NOMO-1 treated with DMSO at 0.1 percent for 48 hours (cell line): ENCODE data around the gene CSF2.

ENCODE experiments used
- DNase-seq: peaks from one replicate; lab custom pipeline; 2025; ENCODE audit not compliant: unreplicated experiment; lab: John Stamatoyannopoulos, UW

Gene CSF2

DNA sequence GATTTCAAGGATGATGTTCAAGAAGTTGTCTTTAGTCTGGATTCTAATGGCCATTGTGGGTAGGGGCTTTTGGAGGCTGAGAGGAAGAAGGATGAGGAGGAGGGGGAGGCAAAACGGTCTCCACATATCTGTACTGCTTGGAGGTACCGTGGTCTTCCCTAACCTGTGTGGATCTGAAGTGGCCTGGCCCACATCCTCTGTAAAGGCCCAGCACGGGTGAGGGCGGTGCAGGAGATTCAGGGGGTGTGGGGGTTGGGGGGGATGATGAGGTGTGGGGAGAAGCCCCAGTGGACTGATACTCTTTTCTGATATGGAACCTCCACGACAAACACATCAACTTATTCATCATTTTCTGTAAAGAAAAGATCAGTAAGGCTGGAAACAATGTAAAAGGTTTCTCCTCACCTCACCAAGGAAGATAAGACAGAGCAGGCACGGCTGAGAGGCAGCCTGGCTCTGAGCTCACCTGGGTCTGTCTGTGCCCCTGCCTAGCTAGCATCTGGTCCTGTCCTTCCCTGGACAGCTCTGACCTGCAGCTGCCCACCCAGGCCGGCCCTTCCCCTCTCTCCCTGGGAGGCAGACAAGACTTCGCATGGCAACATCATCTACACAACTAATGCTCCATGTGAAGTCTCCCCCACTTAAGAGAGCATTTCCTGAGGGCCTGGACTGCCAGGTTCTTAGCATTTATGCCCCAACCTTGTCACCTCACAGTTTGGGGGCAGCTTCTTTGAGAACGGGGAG lies 18.7 kb upstream of the CSF2 start:
- no peak for DNase-seq

GRCh38 chr5:132055441-132055807 lies 18.2 kb upstream of the CSF2 start:
- no peak for DNase-seq

DNA sequence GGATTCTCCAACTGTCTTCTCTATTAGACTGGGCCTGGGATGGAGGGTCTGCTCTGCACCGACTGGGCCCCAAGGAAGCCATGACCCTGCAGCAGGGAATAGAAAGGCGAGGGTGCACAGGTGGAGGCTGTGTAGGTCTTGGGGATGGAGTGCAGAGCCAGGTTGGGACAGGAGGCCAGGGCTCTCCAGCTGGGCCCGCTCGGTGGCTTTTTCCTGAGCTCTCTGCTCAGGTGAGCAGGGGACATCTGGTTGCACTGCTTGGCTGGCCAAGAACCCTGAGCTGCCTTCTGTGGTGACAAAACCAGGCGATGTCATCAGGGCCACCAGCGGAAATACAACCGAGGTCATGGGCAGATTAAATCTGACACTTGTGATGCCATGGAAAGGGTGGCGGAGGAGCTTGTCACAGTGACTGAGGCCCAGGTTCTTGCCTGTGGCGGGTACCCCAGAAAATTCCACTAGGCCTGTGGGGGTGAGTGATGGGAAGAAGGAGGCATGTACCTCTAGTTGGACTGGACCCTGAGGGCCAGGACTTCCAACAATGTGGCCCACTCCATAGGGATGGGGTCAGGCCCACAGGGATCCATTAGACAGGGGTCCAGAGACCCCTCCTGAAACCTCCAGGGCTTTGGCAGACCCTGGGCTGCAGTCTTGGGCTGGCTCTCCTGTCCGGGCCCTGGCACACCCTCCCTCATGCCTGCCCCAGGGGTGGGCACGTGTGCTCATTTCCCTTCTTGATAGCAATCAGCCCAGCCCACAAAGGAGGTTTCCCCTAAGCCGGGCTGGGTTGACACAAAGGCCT lies 17.6 kb upstream of the CSF2 start:
- DNase-seq: no peak

DNA sequence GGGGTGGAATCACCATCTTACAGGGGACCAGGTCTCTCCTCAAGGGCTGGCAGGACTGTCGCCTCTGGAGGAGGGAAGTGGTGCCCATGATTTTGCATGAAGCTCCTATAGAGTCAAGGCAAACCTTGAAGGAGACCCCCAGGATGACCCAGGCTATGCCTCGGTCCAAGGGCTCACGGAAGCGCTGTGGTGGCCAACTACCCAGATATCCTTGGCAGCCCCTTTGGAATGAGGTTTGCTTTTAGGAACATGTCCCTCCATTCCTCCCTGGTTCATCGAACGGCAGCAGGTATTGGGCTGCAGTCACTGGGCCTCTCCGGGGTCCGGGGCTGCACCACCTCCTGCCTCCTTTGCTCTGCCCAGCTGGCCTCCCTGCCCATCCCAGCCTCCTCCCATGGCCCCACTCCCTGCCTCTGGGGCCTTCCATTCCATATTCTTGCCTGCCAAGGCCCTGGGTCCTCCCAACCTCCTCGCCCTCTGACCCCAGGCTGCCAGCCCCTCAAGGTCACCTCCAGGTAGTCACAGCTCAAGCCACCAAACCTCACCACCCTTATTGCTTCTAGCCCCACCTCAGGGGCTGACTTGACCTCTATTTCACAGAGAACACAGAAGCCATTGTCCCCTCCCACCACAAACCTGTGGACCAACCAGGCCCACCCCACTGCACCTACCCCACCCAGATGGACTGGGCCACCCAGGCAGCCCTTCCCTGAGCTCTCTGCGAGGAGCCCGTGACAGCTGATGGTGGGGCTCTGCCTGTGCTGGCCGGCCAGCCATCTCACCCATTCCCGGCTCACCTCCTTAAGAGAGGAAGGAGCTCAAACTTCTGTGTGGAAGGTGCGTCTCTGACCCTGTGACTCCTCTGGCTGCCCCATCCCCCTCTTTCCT lies 16.7 kb upstream of the CSF2 start:
- no peak for DNase-seq

GRCh38 chr5:132057498-132058255 lies 15.9 kb upstream of the CSF2 start:
- DNase-seq: no peak

- no peak for DNase-seq
Observed at GRCh38 chr5:132058646-132059042, 14.9 kb upstream of the CSF2 start.

GRCh38 chr5:132059043-132059695 lies 14.4 kb upstream of the CSF2 start:
- DNase-seq: no peak

GRCh38 chr5:132059696-132060500 lies 13.7 kb upstream of the CSF2 start:
- no peak for DNase-seq

DNA sequence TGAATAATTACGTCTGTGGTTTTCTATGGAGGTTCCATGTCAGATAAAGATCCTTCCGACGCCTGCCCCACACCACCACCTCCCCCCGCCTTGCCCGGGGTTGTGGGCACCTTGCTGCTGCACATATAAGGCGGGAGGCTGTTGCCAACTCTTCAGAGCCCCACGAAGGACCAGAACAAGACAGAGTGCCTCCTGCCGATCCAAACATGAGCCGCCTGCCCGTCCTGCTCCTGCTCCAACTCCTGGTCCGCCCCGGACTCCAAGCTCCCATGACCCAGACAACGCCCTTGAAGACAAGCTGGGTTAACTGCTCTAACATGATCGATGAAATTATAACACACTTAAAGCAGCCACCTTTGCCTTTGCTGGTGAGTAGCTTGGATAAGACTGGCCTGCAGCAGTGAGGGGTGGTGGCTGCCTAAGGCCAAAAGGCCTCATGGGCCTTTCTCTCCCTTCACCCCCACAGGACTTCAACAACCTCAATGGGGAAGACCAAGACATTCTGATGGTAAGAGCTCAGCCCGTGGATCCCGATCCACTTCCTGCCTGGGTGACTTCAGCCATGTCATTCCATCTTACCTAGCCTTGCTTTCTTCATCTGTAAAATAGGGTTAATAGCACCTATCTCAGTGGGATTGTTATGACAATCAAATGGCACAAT lies 13.0 kb upstream of the CSF2 start, which contains the start of gene IL3:
IL3 (plus strand) TSS at position 155 of the 661 bp plus-strand sequence; CDS start at position 207, 52 bp downstream.
- no peak for DNase-seq

DNA sequence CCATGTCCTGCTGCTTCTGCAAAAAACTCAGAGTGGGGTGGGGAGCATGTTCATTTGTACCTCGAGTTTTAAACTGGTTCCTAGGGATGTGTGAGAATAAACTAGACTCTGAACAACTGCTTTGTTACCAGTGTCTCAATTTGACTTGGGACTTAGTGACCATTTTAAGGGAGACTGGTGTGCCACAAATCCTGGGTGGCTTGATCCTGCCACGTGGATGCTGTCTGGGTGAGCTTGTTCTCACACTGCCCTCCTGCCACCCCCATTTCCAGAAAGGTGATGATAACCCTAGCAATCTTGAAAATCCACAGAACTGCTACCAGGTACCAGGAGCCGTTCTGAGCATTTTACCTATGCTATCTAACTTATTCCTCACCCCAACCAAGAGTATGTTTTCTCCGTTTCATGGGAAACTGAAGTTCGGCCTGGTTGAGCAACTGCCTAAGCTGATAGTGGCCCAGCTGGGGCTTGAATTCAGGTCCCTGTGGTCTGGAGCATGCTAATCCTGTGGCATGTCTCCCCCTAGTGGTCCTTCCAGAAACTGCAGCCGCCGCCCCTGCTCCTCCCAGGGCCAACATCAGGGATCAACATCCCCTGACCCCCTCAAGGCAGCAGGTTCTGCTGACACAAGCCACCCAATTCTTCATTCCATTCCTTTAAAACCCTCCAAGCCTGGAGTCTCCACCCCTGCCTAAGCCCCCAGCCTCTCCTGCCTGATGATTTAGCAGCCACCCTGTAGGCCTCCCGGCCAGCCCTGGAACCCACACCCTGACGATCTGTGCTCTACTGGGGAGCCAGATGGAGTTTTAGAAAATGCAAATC lies 10.3 kb upstream of the CSF2 start:
- peak; percentile 61 for DNase-seq

DNA sequence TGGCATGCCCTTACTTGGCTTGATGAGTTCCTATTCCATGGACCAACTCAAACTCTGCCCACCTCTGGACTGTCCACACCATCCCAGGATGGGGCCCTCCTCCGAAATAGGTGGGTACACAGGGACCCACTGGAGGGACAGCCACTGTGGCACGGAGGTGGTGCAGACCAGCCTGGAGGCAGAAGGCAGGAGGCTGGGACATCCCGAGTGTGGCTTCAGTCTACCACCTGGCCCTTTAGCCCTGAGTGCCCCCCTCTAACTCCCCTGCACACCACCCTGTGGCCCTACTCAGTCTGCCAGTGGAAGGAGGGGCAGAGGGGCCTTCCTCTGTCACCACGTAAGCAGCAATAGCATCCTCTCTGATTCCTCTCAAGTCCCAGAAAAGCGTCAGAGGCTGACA lies 9.4 kb upstream of the CSF2 start:
- no peak for DNase-seq

GRCh38 chr5:132064738-132065331 lies 8.8 kb upstream of the CSF2 start:
- DNase-seq: peak; percentile 63

- DNase-seq: peak; percentile 46
Observed at GRCh38 chr5:132065351-132065937, 8.1 kb upstream of the CSF2 start.

GRCh38 chr5:132065951-132066701 lies 7.5 kb upstream of the CSF2 start:
- no peak for DNase-seq

GRCh38 chr5:132066871-132067270 lies 6.7 kb upstream of the CSF2 start:
- no peak for DNase-seq

- DNase-seq: no peak
Observed at GRCh38 chr5:132067451-132067850, 6.1 kb upstream of the CSF2 start.
